Measurements from ENCODE around the gene ST6GALNAC5.
A peak's percentile ranks its signal among the peaks of the same experiment; 100 is the strongest.

Gene ST6GALNAC5

GRCh38 chr1:76840278-76840677 lies 27.0 kb upstream of the ST6GALNAC5 start:
- Histone ChIP-seq H3K27me3 (ENCODE audit: control insufficient read depth in 1 of 2, insufficient read depth in 2 of 2, low read length in 2 of 2) (no peaks in the 10 kb centered on the region), H3K4me1 (ENCODE audit: control insufficient read depth, insufficient read depth, low read length) (no peaks in the 10 kb centered on the region), H3K4me3 (ENCODE audit: low read length in 2 of 2) (no peak overlapping the region), H3K9ac (ENCODE audit: low read length in 2 of 2) (no peak overlapping the region), H3K36me3 (ENCODE audit: control insufficient read depth in 2 of 2, insufficient read depth in 2 of 2, low read length in 2 of 2) (no peaks in the 10 kb centered on the region), H3K27ac (ENCODE audit: low read length) (no peak overlapping the region), H3K9me3 (ENCODE audit: control insufficient read depth in 2 of 2, low read length in 2 of 2) (no peaks in the 10 kb centered on the region)

GRCh38 chr1:76841460-76841859 lies 25.8 kb upstream of the ST6GALNAC5 start:
- no peaks in the 10 kb centered on the region for H3K27me3 ChIP-seq (ENCODE audit: control insufficient read depth in 1 of 2, insufficient read depth in 2 of 2, low read length in 2 of 2)
- no peaks in the 10 kb centered on the region for H3K4me1 ChIP-seq (ENCODE audit: control insufficient read depth, insufficient read depth, low read length)
- no peak overlapping the region for H3K27ac ChIP-seq (ENCODE audit: low read length)
- no peak overlapping the region for H3K9ac ChIP-seq (ENCODE audit: low read length in 2 of 2)
- no peaks in the 10 kb centered on the region for H3K9me3 ChIP-seq (ENCODE audit: control insufficient read depth in 2 of 2, low read length in 2 of 2)
- H3K36me3 ChIP-seq (ENCODE audit: control insufficient read depth in 2 of 2, insufficient read depth in 2 of 2, low read length in 2 of 2), result no peaks in the 10 kb centered on the region
- no peak overlapping the region for H3K4me3 ChIP-seq (ENCODE audit: low read length in 2 of 2)

- H3K36me3 ChIP-seq (ENCODE audit: control insufficient read depth in 2 of 2, insufficient read depth in 2 of 2, low read length in 2 of 2), result no peaks in the 10 kb centered on the region
- H3K4me1 ChIP-seq (ENCODE audit: control insufficient read depth, insufficient read depth, low read length), result no peaks in the 10 kb centered on the region
- no peaks in the 10 kb centered on the region for H3K27me3 ChIP-seq (ENCODE audit: control insufficient read depth in 1 of 2, insufficient read depth in 2 of 2, low read length in 2 of 2)
- no peak overlapping the region for H3K9ac ChIP-seq (ENCODE audit: low read length in 2 of 2)
- H3K9me3 ChIP-seq (ENCODE audit: control insufficient read depth in 2 of 2, low read length in 2 of 2), result no peaks in the 10 kb centered on the region
- H3K27ac ChIP-seq (ENCODE audit: low read length), result no peak overlapping the region
- H3K4me3 ChIP-seq (ENCODE audit: low read length in 2 of 2), result peak overlapping the region in 1 of 2 donors; percentile 15
Measured at GRCh38 chr1:76843821-76844464, 23.3 kb upstream of the ST6GALNAC5 start.

- Histone ChIP-seq H3K27ac (ENCODE audit: low read length) (no peak overlapping the region), H3K9me3 (ENCODE audit: control insufficient read depth in 2 of 2, low read length in 2 of 2) (no peaks in the 10 kb centered on the region), H3K9ac (ENCODE audit: low read length in 2 of 2) (no peak overlapping the region), H3K27me3 (ENCODE audit: control insufficient read depth in 1 of 2, insufficient read depth in 2 of 2, low read length in 2 of 2) (no peaks in the 10 kb centered on the region), H3K36me3 (ENCODE audit: control insufficient read depth in 2 of 2, insufficient read depth in 2 of 2, low read length in 2 of 2) (no peaks in the 10 kb centered on the region), H3K4me3 (ENCODE audit: low read length in 2 of 2) (no peak overlapping the region), H3K4me1 (ENCODE audit: control insufficient read depth, insufficient read depth, low read length) (no peaks in the 10 kb centered on the region)
Measured at GRCh38 chr1:76854255-76854654, 13.0 kb upstream of the ST6GALNAC5 start.

GRCh38 chr1:76856104-76856503 lies 11.2 kb upstream of the ST6GALNAC5 start:
- Histone ChIP-seq H3K4me3 (ENCODE audit: low read length in 2 of 2) (no peak overlapping the region), H3K27me3 (ENCODE audit: control insufficient read depth in 1 of 2, insufficient read depth in 2 of 2, low read length in 2 of 2) (no peaks in the 10 kb centered on the region), H3K27ac (ENCODE audit: low read length) (no peak overlapping the region), H3K4me1 (ENCODE audit: control insufficient read depth, insufficient read depth, low read length) (no peaks in the 10 kb centered on the region), H3K9me3 (ENCODE audit: control insufficient read depth in 2 of 2, low read length in 2 of 2) (no peaks in the 10 kb centered on the region), H3K9ac (ENCODE audit: low read length in 2 of 2) (no peak overlapping the region), H3K36me3 (ENCODE audit: control insufficient read depth in 2 of 2, insufficient read depth in 2 of 2, low read length in 2 of 2) (no peaks in the 10 kb centered on the region)

GRCh38 chr1:76857138-76857537 lies 10.1 kb upstream of the ST6GALNAC5 start:
- Histone ChIP-seq H3K36me3 (ENCODE audit: control insufficient read depth in 2 of 2, insufficient read depth in 2 of 2, low read length in 2 of 2) (no peaks in the 10 kb centered on the region), H3K27ac (ENCODE audit: low read length) (no peak overlapping the region), H3K9ac (ENCODE audit: low read length in 2 of 2) (no peak overlapping the region), H3K27me3 (ENCODE audit: control insufficient read depth in 1 of 2, insufficient read depth in 2 of 2, low read length in 2 of 2) (no peaks in the 10 kb centered on the region), H3K4me3 (ENCODE audit: low read length in 2 of 2) (no peak overlapping the region), H3K4me1 (ENCODE audit: control insufficient read depth, insufficient read depth, low read length) (no peaks in the 10 kb centered on the region), H3K9me3 (ENCODE audit: control insufficient read depth in 2 of 2, low read length in 2 of 2) (no peaks in the 10 kb centered on the region)

- H3K27ac ChIP-seq (ENCODE audit: low read length), result no peak overlapping the region
- no peak overlapping the region for H3K4me3 ChIP-seq (ENCODE audit: low read length in 2 of 2)
- no peaks in the 10 kb centered on the region for H3K4me1 ChIP-seq (ENCODE audit: control insufficient read depth, insufficient read depth, low read length)
- H3K9me3 ChIP-seq (ENCODE audit: control insufficient read depth in 2 of 2, low read length in 2 of 2), result no peaks in the 10 kb centered on the region
- no peaks in the 10 kb centered on the region for H3K36me3 ChIP-seq (ENCODE audit: control insufficient read depth in 2 of 2, insufficient read depth in 2 of 2, low read length in 2 of 2)
- H3K9ac ChIP-seq (ENCODE audit: low read length in 2 of 2), result no peak overlapping the region
- no peaks in the 10 kb centered on the region for H3K27me3 ChIP-seq (ENCODE audit: control insufficient read depth in 1 of 2, insufficient read depth in 2 of 2, low read length in 2 of 2)
Measured at GRCh38 chr1:76857973-76858372, 9.3 kb upstream of the ST6GALNAC5 start.

GRCh38 chr1:76861149-76861548 lies 6.1 kb upstream of the ST6GALNAC5 start:
- no peak overlapping the region for H3K27ac ChIP-seq (ENCODE audit: low read length)
- H3K4me3 ChIP-seq (ENCODE audit: low read length in 2 of 2), result no peak overlapping the region
- H3K9ac ChIP-seq (ENCODE audit: low read length in 2 of 2), result no peak overlapping the region
- no peaks in the 10 kb centered on the region for H3K27me3 ChIP-seq (ENCODE audit: control insufficient read depth in 1 of 2, insufficient read depth in 2 of 2, low read length in 2 of 2)
- H3K4me1 ChIP-seq (ENCODE audit: control insufficient read depth, insufficient read depth, low read length), result peaks cover 4% of the 10 kb centered on the region
- no peaks in the 10 kb centered on the region for H3K9me3 ChIP-seq (ENCODE audit: control insufficient read depth in 2 of 2, low read length in 2 of 2)
- H3K36me3 ChIP-seq (ENCODE audit: control insufficient read depth in 2 of 2, insufficient read depth in 2 of 2, low read length in 2 of 2), result no peaks in the 10 kb centered on the region

- Histone ChIP-seq H3K36me3 (ENCODE audit: control insufficient read depth in 2 of 2, insufficient read depth in 2 of 2, low read length in 2 of 2) (no peaks in the 10 kb centered on the region), H3K9me3 (ENCODE audit: control insufficient read depth in 2 of 2, low read length in 2 of 2) (no peaks in the 10 kb centered on the region), H3K9ac (ENCODE audit: low read length in 2 of 2) (no peak overlapping the region), H3K4me1 (ENCODE audit: control insufficient read depth, insufficient read depth, low read length) (peaks cover 9% of the 10 kb centered on the region), H3K4me3 (ENCODE audit: low read length in 2 of 2) (no peak overlapping the region), H3K27ac (ENCODE audit: low read length) (no peak overlapping the region), H3K27me3 (ENCODE audit: control insufficient read depth in 1 of 2, insufficient read depth in 2 of 2, low read length in 2 of 2) (no peaks in the 10 kb centered on the region)
Measured at GRCh38 chr1:76862447-76862846, 4.8 kb upstream of the ST6GALNAC5 start.

- Histone ChIP-seq H3K36me3 (ENCODE audit: control insufficient read depth in 2 of 2, insufficient read depth in 2 of 2, low read length in 2 of 2) (no peaks in the 10 kb centered on the region), H3K4me1 (ENCODE audit: control insufficient read depth, insufficient read depth, low read length) (peaks cover 21% of the 10 kb centered on the region), H3K9me3 (ENCODE audit: control insufficient read depth in 2 of 2, low read length in 2 of 2) (no peaks in the 10 kb centered on the region), H3K4me3 (ENCODE audit: low read length in 2 of 2) (no peak overlapping the region), H3K9ac (ENCODE audit: low read length in 2 of 2) (no peak overlapping the region), H3K27me3 (ENCODE audit: control insufficient read depth in 1 of 2, insufficient read depth in 2 of 2, low read length in 2 of 2) (no peaks in the 10 kb centered on the region), H3K27ac (ENCODE audit: low read length) (no peak overlapping the region)
Measured at GRCh38 chr1:76864383-76864782, 2.9 kb upstream of the ST6GALNAC5 start.

- Histone ChIP-seq H3K36me3 (ENCODE audit: control insufficient read depth in 2 of 2, insufficient read depth in 2 of 2, low read length in 2 of 2) (no peaks in the 10 kb centered on the region), H3K4me3 (ENCODE audit: low read length in 2 of 2) (no peak overlapping the region), H3K4me1 (ENCODE audit: control insufficient read depth, insufficient read depth, low read length) (peaks cover 21% of the 10 kb centered on the region), H3K9me3 (ENCODE audit: control insufficient read depth in 2 of 2, low read length in 2 of 2) (no peaks in the 10 kb centered on the region), H3K9ac (ENCODE audit: low read length in 2 of 2) (no peak overlapping the region), H3K27me3 (ENCODE audit: control insufficient read depth in 1 of 2, insufficient read depth in 2 of 2, low read length in 2 of 2) (no peaks in the 10 kb centered on the region), H3K27ac (ENCODE audit: low read length) (peak overlapping the region; percentile 8)
Measured at GRCh38 chr1:76865696-76866286, 1.5 kb upstream of the ST6GALNAC5 start.
